H1 (cell line): ENCODE results near the gene CD300A.

Experiments used
- USF2 ChIP-seq: IDR thresholded peaks from 2 replicates; pipeline ENCODE4 v1.6.1; 2011; ENCODE audit warnings: low read length, improper control_type of control experiment
- TF ChIP-seq, protein P1 (sequence below), 3 experiments: IDR thresholded peaks; 1 replicate in 2 of 3; 2 replicates in 1 of 3; pipeline versions ENCODE4 v1.5.1 to v1.6.1; 2011; ENCODE audit warnings: low read length in 3 of 3, mild to moderate bottlenecking in 3 of 3, inconsistent platforms in 2 of 3, low read depth in 1 of 3, moderate library complexity in 1 of 3; ENCODE audit not compliant: insufficient read depth in 1 of 3; ENCODE audit errors: control extremely low read depth in 1 of 3

DNA sequence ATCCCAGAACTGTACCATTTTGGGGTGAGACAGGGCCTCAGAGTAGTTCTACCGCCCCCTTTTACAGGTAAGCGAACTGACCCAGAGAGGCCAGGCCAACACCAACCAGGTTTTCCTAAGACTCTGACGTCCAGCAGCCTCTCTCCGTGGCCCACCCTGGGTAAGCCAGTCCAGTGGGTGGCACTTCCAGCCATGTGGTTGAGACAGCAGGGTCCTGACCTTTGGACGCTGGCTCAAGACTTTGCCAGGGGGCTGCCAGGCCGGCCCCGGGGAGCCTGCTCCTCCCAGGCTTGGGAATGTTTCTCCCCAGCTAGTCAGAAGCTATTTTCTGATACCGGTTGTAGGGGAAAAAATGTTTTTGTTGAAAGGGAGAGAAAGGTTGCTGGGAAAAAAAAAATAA, 17.7 kb upstream of the CD300A start:
- TF ChIP-seq, protein P1, sequence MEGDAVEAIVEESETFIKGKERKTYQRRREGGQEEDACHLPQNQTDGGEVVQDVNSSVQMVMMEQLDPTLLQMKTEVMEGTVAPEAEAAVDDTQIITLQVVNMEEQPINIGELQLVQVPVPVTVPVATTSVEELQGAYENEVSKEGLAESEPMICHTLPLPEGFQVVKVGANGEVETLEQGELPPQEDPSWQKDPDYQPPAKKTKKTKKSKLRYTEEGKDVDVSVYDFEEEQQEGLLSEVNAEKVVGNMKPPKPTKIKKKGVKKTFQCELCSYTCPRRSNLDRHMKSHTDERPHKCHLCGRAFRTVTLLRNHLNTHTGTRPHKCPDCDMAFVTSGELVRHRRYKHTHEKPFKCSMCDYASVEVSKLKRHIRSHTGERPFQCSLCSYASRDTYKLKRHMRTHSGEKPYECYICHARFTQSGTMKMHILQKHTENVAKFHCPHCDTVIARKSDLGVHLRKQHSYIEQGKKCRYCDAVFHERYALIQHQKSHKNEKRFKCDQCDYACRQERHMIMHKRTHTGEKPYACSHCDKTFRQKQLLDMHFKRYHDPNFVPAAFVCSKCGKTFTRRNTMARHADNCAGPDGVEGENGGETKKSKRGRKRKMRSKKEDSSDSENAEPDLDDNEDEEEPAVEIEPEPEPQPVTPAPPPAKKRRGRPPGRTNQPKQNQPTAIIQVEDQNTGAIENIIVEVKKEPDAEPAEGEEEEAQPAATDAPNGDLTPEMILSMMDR (IDR thresholded peaks at IDR 0.05; ENCODE audit: control extremely low read depth in 1 of 3, insufficient read depth in 1 of 3, low read depth in 1 of 3, low read length in 3 of 3) = no peak
- no peak for TF ChIP-seq USF2
